Mesenchymal stem cell (in vitro differentiated cells and primary cell): ENCODE data around the gene AGPAT4. TPM values are rescaled to one million over a fixed set of nuclear protein-coding genes. Genes with fewer than 3 reads are reported as not detected.

Source experiments
- DNase-seq: peaks from one replicate; pipeline ENCODE4 v3.0.0-alpha.2; 2013
- H2AFZ ChIP-seq: one replicate; pipeline ENCODE4 v1.6.1; 2013; ENCODE audit warnings: low read depth, mild to moderate bottlenecking, control low read depth, inconsistent platforms, low read length, moderate library complexity
- H2AK5ac ChIP-seq: 2 replicates; pipeline ENCODE4 v1.6.1; 2013; ENCODE audit warnings: low read length, moderate library complexity, mild to moderate bottlenecking, inconsistent platforms; ENCODE audit not compliant: severe bottlenecking
- H2BK120ac ChIP-seq: one replicate; pipeline ENCODE4 v1.6.1; 2013; ENCODE audit warnings: low read depth, mild to moderate bottlenecking, inconsistent platforms, low read length, moderate library complexity
- H2BK12ac ChIP-seq, 2 experiments: one replicate each; pipeline ENCODE4 v1.6.1; 2013; ENCODE audit warnings: inconsistent platforms in 2 of 2, low read length in 2 of 2, mild to moderate bottlenecking in 2 of 2, moderate library complexity in 2 of 2, control low read depth in 1 of 2
- H2BK15ac ChIP-seq: one replicate; pipeline ENCODE4 v1.6.1; 2013; ENCODE audit warnings: mild to moderate bottlenecking, low read depth, inconsistent platforms; ENCODE audit not compliant: poor library complexity, severe bottlenecking
- H2BK5ac ChIP-seq: 2 replicates; pipeline ENCODE4 v1.6.1; 2013; ENCODE audit warnings: low read depth, mild to moderate bottlenecking, low read length, control low read depth, inconsistent platforms; ENCODE audit not compliant: poor library complexity, severe bottlenecking
- H3K14ac ChIP-seq, 2 experiments: one replicate each; pipeline ENCODE4 v1.6.1; 2013; ENCODE audit warnings: inconsistent platforms in 2 of 2, low read length in 2 of 2, control low read depth in 1 of 2, mild to moderate bottlenecking in 1 of 2, moderate library complexity in 1 of 2
- H3K18ac ChIP-seq, 2 experiments: one replicate each; pipeline ENCODE4 v1.6.1; 2013; ENCODE audit warnings: inconsistent platforms in 2 of 2, low read length in 2 of 2, control low read depth in 1 of 2, low read depth in 1 of 2, mild to moderate bottlenecking in 1 of 2
- H3K23ac ChIP-seq, 2 experiments: one replicate each; pipeline ENCODE4 v1.6.1; 2013; ENCODE audit warnings: inconsistent platforms in 2 of 2, low read length in 2 of 2, mild to moderate bottlenecking in 2 of 2, moderate library complexity in 2 of 2, control low read depth in 1 of 2
- H3K27ac ChIP-seq: 2 replicates; pipeline ENCODE4 v1.5.1; 2013; ENCODE audit warnings: mild to moderate bottlenecking, moderate library complexity, low read length, control low read depth, inconsistent platforms; ENCODE audit not compliant: poor library complexity, severe bottlenecking
- H3K27me3 ChIP-seq, 2 experiments: 2 replicates each; pipeline versions ENCODE4 v1.6.1 to v1.7.0; 2013; ENCODE audit warnings: low read length in 2 of 2, mild to moderate bottlenecking in 2 of 2, moderate library complexity in 2 of 2, control low read depth in 1 of 2, inconsistent platforms in 1 of 2; ENCODE audit not compliant: control insufficient read depth in 1 of 2, insufficient read depth in 1 of 2
- H3K36me3 ChIP-seq, 2 experiments: 2 replicates each; pipeline versions ENCODE4 v1.6.1 to v1.7.0; 2013; ENCODE audit warnings: low read length in 2 of 2, control low read depth in 1 of 2, inconsistent platforms in 1 of 2, low read depth in 1 of 2, mild to moderate bottlenecking in 1 of 2; ENCODE audit not compliant: insufficient read depth in 2 of 2, control insufficient read depth in 1 of 2
- H3K4ac ChIP-seq, 2 experiments: one replicate each; pipeline ENCODE4 v1.6.1; 2013; ENCODE audit warnings: inconsistent platforms in 2 of 2, low read length in 2 of 2, mild to moderate bottlenecking in 2 of 2, moderate library complexity in 2 of 2, control low read depth in 1 of 2, low read depth in 1 of 2
- H3K4me1 ChIP-seq: 2 replicates; pipeline ENCODE4 v1.6.1; 2013; ENCODE audit warnings: low read depth, low read length, control low read depth; ENCODE audit not compliant: control insufficient read depth, insufficient read depth
- H3K4me2 ChIP-seq: 2 replicates; pipeline ENCODE4 v1.6.1; 2013; ENCODE audit warnings: low read length, mild to moderate bottlenecking, inconsistent platforms; ENCODE audit not compliant: poor library complexity, severe bottlenecking
- H3K4me3 ChIP-seq, 2 experiments: 2 replicates each; pipeline versions ENCODE4 v1.5.1 to v1.7.0; 2013; ENCODE audit warnings: low read length in 2 of 2, mild to moderate bottlenecking in 2 of 2, control low read depth in 1 of 2, low read depth in 1 of 2; ENCODE audit not compliant: insufficient read depth in 1 of 2
- H3K79me1 ChIP-seq: replicated peaks from 2 replicates; pipeline ENCODE4 v1.6.1; 2013; ENCODE audit warnings: mild to moderate bottlenecking, control low read depth, low read length, inconsistent platforms; ENCODE audit not compliant: poor library complexity, severe bottlenecking
- H3K9ac ChIP-seq: 2 replicates; pipeline ENCODE4 v1.7.0; 2013; ENCODE audit warnings: mild to moderate bottlenecking, low read length, moderate library complexity
- H3K9me3 ChIP-seq: 2 replicates; pipeline ENCODE4 v1.7.0; 2013; ENCODE audit warnings: mild to moderate bottlenecking, low read length; ENCODE audit not compliant: control insufficient read depth
- H4K8ac ChIP-seq: one replicate; pipeline ENCODE4 v1.6.1; 2013; ENCODE audit warnings: inconsistent platforms, mild to moderate bottlenecking, low read length, moderate library complexity
- H4K91ac ChIP-seq: one replicate; pipeline ENCODE4 v1.6.1; 2013; ENCODE audit warnings: mild to moderate bottlenecking, low read length, inconsistent platforms
- WGBS: methylation state at CpG from one replicate; pipeline ENCODE4 v1.1.7; 2013; ENCODE audit warnings: mixed read lengths; 5-methylcytosine and 5-hydroxymethylcytosine counted together
- polyA plus RNA-seq, 2 experiments: library from polyadenylated mRNA; stranded (reverse); fragments of 200-250 nt; gene quantifications; one replicate each; pipeline ENCODE4 v1.2.3, GENCODE V29; 2013

Gene AGPAT4
- polyA plus RNA-seq (2013, experiment 1 of 2), result 16.0 TPM
- polyA plus RNA-seq (2013, experiment 2 of 2), result 15.9 TPM

GRCh38 chr6:161273752-161274487, at the start of gene AGPAT4:
AGPAT4 (minus strand) TSS chr6:161274061; CDS start chr6:161232213, 41,848 bp downstream.
- H3K4ac ChIP-seq, result no peak within 1 kb of the TSS
- peak within 1 kb of the TSS; percentile 81 for H3K4me2 ChIP-seq
- peaks cover 3 to 4% of the 10 kb centered on the region in 2 experiments for H3K36me3 ChIP-seq
- peak within 1 kb of the TSS; percentile 97 for H3K9ac ChIP-seq
- H2BK15ac ChIP-seq, result no peak within 1 kb of the TSS
- peak; percentile 99 for DNase-seq
- H3K79me1 ChIP-seq, result peaks cover 16% of the 10 kb centered on the region
- no peak within 1 kb of the TSS for H2BK120ac ChIP-seq
- peak within 1 kb of the TSS; percentile 69 to 76 for H3K18ac ChIP-seq
- H2BK5ac ChIP-seq, result no peak within 1 kb of the TSS
- no peaks in the 10 kb centered on the region for H3K27me3 ChIP-seq
- H2AK5ac ChIP-seq, result no peak within 1 kb of the TSS
- H3K14ac ChIP-seq, result no peak within 1 kb of the TSS
- no peak within 1 kb of the TSS for H2BK12ac ChIP-seq
- H3K4me3 ChIP-seq, result peak within 1 kb of the TSS; percentile 71 to 96
- no peak within 1 kb of the TSS for H4K91ac ChIP-seq
- no peak within 1 kb of the TSS for H3K23ac ChIP-seq
- H2AFZ ChIP-seq, result peak within 1 kb of the TSS; percentile 62
- H3K27ac ChIP-seq, result peak within 1 kb of the TSS; percentile 80
- WGBS, result 2% methylated on average over 15 of the region's 21 CpGs
- peaks cover 5% of the 10 kb centered on the region for H3K4me1 ChIP-seq
- H4K8ac ChIP-seq, result peak within 1 kb of the TSS; percentile 83
- H3K9me3 ChIP-seq, result no peaks in the 10 kb centered on the region

- Histone ChIP-seq H4K91ac (no peak overlapping the region), H3K9ac (no peak overlapping the region), H3K4me2 (no peak overlapping the region), H3K14ac (no peak overlapping the region), H3K4ac (no peak overlapping the region), H2BK5ac (no peak overlapping the region), H2AK5ac (no peak overlapping the region), H2BK120ac (no peak overlapping the region), H4K8ac (no peak overlapping the region), H3K18ac (no peak overlapping the region), H3K9me3 (no peaks in the 10 kb centered on the region), H3K4me3 (no peak overlapping the region), H3K27me3 (no peaks in the 10 kb centered on the region), H2BK15ac (no peak overlapping the region), H3K4me1 (no peaks in the 10 kb centered on the region), H3K36me3 (no peaks in the 10 kb centered on the region), H3K23ac (no peak overlapping the region), H3K79me1 (no peaks in the 10 kb centered on the region), H2AFZ (no peak overlapping the region), H3K27ac (no peak overlapping the region), H2BK12ac (no peak overlapping the region)
- 57% methylated on average over 2 of the region's 2 CpGs for WGBS
- DNase-seq, result no peak
Measured at GRCh38 chr6:161319231-161319630, 45.4 kb upstream of the AGPAT4 start.

- 78% methylated on average over 6 of the region's 6 CpGs for WGBS
- no peak overlapping the region for H2BK12ac ChIP-seq
- H3K36me3 ChIP-seq, result no peaks in the 10 kb centered on the region
- no peak overlapping the region for H3K4ac ChIP-seq
- H2BK15ac ChIP-seq, result no peak overlapping the region
- no peak overlapping the region for H3K4me2 ChIP-seq
- no peak overlapping the region for H3K9ac ChIP-seq
- H3K18ac ChIP-seq, result no peak overlapping the region
- H2AK5ac ChIP-seq, result no peak overlapping the region
- H3K27ac ChIP-seq, result no peak overlapping the region
- H3K4me1 ChIP-seq, result no peaks in the 10 kb centered on the region
- no peak overlapping the region for H2AFZ ChIP-seq
- H3K14ac ChIP-seq, result no peak overlapping the region
- no peaks in the 10 kb centered on the region for H3K9me3 ChIP-seq
- no peak overlapping the region for H4K91ac ChIP-seq
- no peak overlapping the region for H2BK120ac ChIP-seq
- no peaks in the 10 kb centered on the region for H3K79me1 ChIP-seq
- H3K23ac ChIP-seq, result no peak overlapping the region
- H3K27me3 ChIP-seq, result no peaks in the 10 kb centered on the region
- no peak overlapping the region for H2BK5ac ChIP-seq
- DNase-seq, result no peak
- H4K8ac ChIP-seq, result no peak overlapping the region
- no peak overlapping the region for H3K4me3 ChIP-seq
Measured at GRCh38 chr6:161318456-161318855, 44.6 kb upstream of the AGPAT4 start.

- Histone ChIP-seq H3K4me3 (no peak overlapping the region), H2BK120ac (no peak overlapping the region)
Measured at GRCh38 chr6:161316531-161316930, 42.7 kb upstream of the AGPAT4 start.

More at GRCh38 chr6:161316531-161316930, 42.7 kb upstream of the AGPAT4 start:
- no peak overlapping the region for H3K4me2 ChIP-seq
- H3K23ac ChIP-seq, result no peak overlapping the region
- H3K4ac ChIP-seq, result no peak overlapping the region
- H2BK15ac ChIP-seq, result no peak overlapping the region
- DNase-seq, result no peak
- no peak overlapping the region for H3K27ac ChIP-seq
- no peak overlapping the region for H3K14ac ChIP-seq
- no peak overlapping the region for H3K18ac ChIP-seq
- H3K9me3 ChIP-seq, result no peaks in the 10 kb centered on the region
- no peaks in the 10 kb centered on the region for H3K4me1 ChIP-seq
- H3K9ac ChIP-seq, result no peak overlapping the region
- no peak overlapping the region for H2AK5ac ChIP-seq
- no peak overlapping the region for H4K91ac ChIP-seq
- no peaks in the 10 kb centered on the region for H3K27me3 ChIP-seq
- no peak overlapping the region for H4K8ac ChIP-seq
- H2BK12ac ChIP-seq, result no peak overlapping the region
- no peak overlapping the region for H2BK5ac ChIP-seq
- H2AFZ ChIP-seq, result no peak overlapping the region
- H3K36me3 ChIP-seq, result no peaks in the 10 kb centered on the region
- WGBS, result 88% methylated on average over 3 of the region's 3 CpGs
- H3K79me1 ChIP-seq, result no peaks in the 10 kb centered on the region
